ENCODE results near the gene PRKCB. TPM values are rescaled to one million over a fixed set of nuclear protein-coding genes. Genes with fewer than 3 reads are reported as not detected.

The PRKCB gene
- total RNA-seq, 4 donors from 2014 or later = 0.29 to 9.5 (median 2.9) TPM

DNA sequence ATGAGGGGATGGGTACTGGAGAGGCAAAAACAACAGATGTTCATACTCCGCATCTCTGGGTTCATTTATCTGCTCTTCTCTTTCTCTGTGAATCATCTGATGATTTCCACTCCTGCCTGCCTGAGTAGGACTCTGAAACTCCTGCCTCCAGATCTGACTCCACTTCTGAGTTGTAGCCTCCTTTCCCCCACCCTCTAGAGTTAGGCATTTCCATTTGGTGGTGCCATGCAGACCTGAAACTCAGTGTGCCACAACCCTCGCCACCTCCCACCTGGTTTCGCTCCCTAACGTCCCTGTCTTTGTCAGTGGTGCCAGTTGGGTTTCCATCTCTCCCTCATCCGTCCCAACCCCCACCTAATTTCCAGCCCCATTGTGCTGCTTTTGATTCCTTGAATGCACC is 126.2 kb downstream of the PRKCB start:
- H3K4me3 ChIP-seq = no peak overlapping the region
- TF ChIP-seq POLR2A (IDR thresholded peaks at IDR 0.05) = no peak
- TF ChIP-seq, protein P1, sequence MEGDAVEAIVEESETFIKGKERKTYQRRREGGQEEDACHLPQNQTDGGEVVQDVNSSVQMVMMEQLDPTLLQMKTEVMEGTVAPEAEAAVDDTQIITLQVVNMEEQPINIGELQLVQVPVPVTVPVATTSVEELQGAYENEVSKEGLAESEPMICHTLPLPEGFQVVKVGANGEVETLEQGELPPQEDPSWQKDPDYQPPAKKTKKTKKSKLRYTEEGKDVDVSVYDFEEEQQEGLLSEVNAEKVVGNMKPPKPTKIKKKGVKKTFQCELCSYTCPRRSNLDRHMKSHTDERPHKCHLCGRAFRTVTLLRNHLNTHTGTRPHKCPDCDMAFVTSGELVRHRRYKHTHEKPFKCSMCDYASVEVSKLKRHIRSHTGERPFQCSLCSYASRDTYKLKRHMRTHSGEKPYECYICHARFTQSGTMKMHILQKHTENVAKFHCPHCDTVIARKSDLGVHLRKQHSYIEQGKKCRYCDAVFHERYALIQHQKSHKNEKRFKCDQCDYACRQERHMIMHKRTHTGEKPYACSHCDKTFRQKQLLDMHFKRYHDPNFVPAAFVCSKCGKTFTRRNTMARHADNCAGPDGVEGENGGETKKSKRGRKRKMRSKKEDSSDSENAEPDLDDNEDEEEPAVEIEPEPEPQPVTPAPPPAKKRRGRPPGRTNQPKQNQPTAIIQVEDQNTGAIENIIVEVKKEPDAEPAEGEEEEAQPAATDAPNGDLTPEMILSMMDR (IDR thresholded peaks at IDR 0.05) = no peak
- intact Hi-C loops (cut with DNase I; ENCODE audit: low total_unique reads) = no loop called here
- H3K27ac ChIP-seq = no peak overlapping the region
- H3K9me3 ChIP-seq = no peaks in the 10 kb centered on the region
- no peaks in the 10 kb centered on the region for H3K4me1 ChIP-seq
- H3K36me3 ChIP-seq = no peaks in the 10 kb centered on the region
- no peaks in the 10 kb centered on the region for H3K27me3 ChIP-seq
- no peak for DNase-seq

DNA sequence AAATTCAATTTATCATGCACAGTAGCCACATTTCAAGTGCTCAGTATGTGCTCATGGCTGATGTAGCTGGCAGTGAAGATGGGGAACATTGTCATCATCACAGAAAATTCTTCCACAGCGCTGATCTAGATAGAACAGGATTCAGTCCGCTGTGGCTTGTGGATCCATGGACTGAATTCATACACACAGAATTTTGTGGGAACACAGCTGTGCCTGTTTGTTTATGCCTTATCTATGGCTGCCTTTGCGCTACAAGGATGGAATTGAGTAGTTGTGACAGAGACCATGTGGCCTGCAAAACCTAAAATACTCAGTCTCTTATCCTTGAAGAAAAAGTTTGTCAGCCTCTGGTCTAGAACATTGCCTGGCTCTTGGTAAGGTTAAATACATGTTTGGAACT is 128.4 kb downstream of the PRKCB start:
- H3K27ac ChIP-seq = no peak overlapping the region
- intact Hi-C loops (cut with DNase I; ENCODE audit: low total_unique reads) = no loop called here
- H3K4me1 ChIP-seq = no peaks in the 10 kb centered on the region
- no peak overlapping the region for H3K4me3 ChIP-seq
- H3K36me3 ChIP-seq = no peaks in the 10 kb centered on the region
- TF ChIP-seq POLR2A (IDR thresholded peaks at IDR 0.05) = no peak
- TF ChIP-seq, protein P1 (IDR thresholded peaks at IDR 0.05) = no peak
- no peaks in the 10 kb centered on the region for H3K27me3 ChIP-seq
- no peaks in the 10 kb centered on the region for H3K9me3 ChIP-seq
- DNase-seq = no peak

DNA sequence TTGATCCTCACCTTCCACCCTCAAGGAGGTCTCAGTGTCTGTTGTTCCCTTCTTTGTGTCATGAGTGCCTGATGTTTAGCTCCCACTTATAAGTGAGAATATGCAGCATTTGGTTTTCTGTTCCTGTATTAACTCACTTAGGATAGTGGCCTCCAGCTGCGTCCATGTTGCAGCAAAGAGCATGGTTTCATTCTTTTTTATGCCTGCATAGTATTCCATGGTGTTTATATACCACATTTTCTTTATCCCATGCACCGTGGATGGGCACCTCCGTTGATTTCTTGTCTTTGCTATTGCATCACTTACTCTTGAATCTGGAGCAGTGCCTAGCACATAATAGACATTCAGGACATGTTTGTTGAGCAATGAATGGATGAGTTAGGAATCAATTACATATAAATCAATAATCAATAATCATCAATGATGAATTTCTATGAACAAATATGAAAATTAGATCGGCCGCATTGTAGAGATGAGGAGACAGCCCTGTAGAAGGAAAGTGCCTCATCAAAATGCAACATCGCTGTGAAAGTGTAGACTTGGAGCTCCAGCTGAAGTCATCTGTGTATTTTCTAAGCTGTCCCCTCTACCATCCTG is 129.5 kb downstream of the PRKCB start:
- DNase-seq = no peak
- Histone ChIP-seq H3K4me3 (no peak overlapping the region), H3K9me3 (no peaks in the 10 kb centered on the region), H3K27me3 (no peaks in the 10 kb centered on the region), H3K36me3 (no peaks in the 10 kb centered on the region), H3K4me1 (no peaks in the 10 kb centered on the region), H3K27ac (no peak overlapping the region)
- intact Hi-C loops (cut with DNase I; ENCODE audit: low total_unique reads) = no loop called here
- no peak for TF ChIP-seq POLR2A (IDR thresholded peaks at IDR 0.05)
- TF ChIP-seq, protein P1 (IDR thresholded peaks at IDR 0.05) = no peak

DNA sequence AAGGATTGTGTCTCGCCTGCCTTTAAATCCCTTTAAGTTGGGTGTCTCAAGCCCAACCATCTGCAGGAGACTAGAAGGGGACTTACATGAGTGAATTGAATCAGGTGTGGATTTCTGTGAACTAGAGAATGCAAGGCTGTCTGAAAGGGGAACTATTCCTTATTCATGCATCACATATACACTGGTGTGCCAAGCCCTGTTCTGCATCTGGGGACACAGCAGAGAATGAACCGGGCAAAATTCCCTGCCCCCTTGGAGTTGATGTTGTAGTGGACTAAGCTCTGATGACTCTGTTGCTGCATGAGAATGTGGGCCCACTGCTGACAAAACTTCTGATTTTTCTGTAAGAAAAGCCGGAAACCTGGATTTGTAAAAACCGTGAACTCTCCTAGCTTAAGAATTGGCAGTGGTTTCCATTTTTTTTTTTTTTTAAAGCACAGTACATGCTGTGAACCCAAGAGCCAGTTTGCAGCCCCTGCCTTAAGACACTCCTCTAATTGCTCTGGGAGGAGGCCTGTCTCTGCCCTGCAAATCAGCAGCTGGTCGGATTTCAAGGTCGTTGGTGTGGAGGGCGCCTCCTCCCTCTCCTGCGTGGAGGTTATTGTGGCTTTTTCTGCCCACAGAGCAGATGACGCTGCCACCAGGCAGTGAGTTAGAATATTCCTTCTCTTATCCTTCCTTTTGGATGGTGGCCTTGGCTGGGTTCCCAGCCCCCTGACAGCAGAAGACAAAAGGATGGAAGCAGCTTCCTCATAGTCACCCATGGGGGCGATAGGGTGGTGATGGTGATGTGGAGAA is 131.0 kb downstream of the PRKCB start:
- H3K27me3 ChIP-seq = no peaks in the 10 kb centered on the region
- DNase-seq = no peak
- no peaks in the 10 kb centered on the region for H3K9me3 ChIP-seq
- H3K36me3 ChIP-seq = no peaks in the 10 kb centered on the region
- no peak overlapping the region for H3K27ac ChIP-seq
- no peak overlapping the region for H3K4me3 ChIP-seq
- intact Hi-C loops (cut with DNase I; ENCODE audit: low total_unique reads) = no loop called here
- TF ChIP-seq, protein P1 (IDR thresholded peaks at IDR 0.05) = no peak
- TF ChIP-seq POLR2A (IDR thresholded peaks at IDR 0.05) = no peak
- no peaks in the 10 kb centered on the region for H3K4me1 ChIP-seq

DNA sequence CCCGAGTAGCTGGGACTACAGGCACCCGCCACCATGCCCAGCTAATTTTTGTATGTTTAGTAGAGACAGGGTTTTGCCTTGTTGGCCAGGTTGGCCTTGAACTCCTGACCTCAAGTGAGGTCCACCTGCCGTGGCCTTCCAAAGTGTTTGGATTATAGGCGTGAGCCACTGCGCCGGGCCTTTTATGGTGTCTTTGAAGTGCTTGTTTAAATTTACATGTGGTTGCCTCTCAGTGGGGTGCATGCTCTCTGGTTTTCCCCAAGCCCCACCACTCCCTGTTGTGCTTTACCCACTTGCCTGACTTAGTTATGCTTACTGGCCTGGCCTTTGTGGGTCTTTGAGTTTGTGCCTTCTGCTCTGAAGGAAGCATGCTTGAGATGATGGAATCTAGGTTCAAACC is 132.0 kb downstream of the PRKCB start:
- H3K4me3 ChIP-seq = no peak overlapping the region
- no peaks in the 10 kb centered on the region for H3K36me3 ChIP-seq
- intact Hi-C loops (cut with DNase I; ENCODE audit: low total_unique reads) = no loop called here
- H3K27ac ChIP-seq = no peak overlapping the region
- DNase-seq = no peak
- no peaks in the 10 kb centered on the region for H3K9me3 ChIP-seq
- H3K4me1 ChIP-seq = no peaks in the 10 kb centered on the region
- no peaks in the 10 kb centered on the region for H3K27me3 ChIP-seq
- no peak for TF ChIP-seq POLR2A (IDR thresholded peaks at IDR 0.05)
- TF ChIP-seq, protein P1 (IDR thresholded peaks at IDR 0.05) = no peak
